Activated CD8-positive, alpha-beta T cell treated with anti-CD3 and anti-CD28 coated beads for 36 hours (primary cell): ENCODE data around the gene DENND6B. TPM values are rescaled to one million over a fixed set of nuclear protein-coding genes. Genes with fewer than 3 reads are reported as not detected.

Experiments used
- ATAC-seq: fragments of 200-7000 bp; cut with Tn5 transposase; one replicate; pipeline ENCODE4 v1.10.0; 2021; ENCODE audit warnings: mild to moderate bottlenecking, moderate library complexity
- CTCF ChIA-PET: fragments of 350-600 bp; sonication (Branson Sonifier 250); formaldehyde crosslinking; loops from one replicate; lab custom pipeline; 2021; ENCODE audit warnings: antibody characterized with exemption; lab: Charles Lee
- POLR2A ChIA-PET: fragments of 350-600 bp; sonication (Branson Sonifier 250); formaldehyde crosslinking; loops from one replicate; lab custom pipeline; 2021; ENCODE audit warnings: antibody characterized with exemption; lab: Charles Lee
- DNase-seq: peaks from one replicate; pipeline ENCODE4 v3.0.0-alpha.2; 2020
- H3K27ac Mint-ChIP-seq: one replicate; pipeline ENCODE4 v1.8.0; 2021; ENCODE audit warnings: mild to moderate bottlenecking, mixed read lengths
- H3K27me3 Mint-ChIP-seq: one replicate; pipeline ENCODE4 v1.8.0; 2021; ENCODE audit warnings: mixed read lengths
- H3K36me3 Mint-ChIP-seq: one replicate; pipeline ENCODE4 v1.8.0; 2021; ENCODE audit warnings: low read depth, mixed read lengths
- H3K4me1 Mint-ChIP-seq: one replicate; pipeline ENCODE4 v1.8.0; 2021; ENCODE audit warnings: low read depth, mixed read lengths
- H3K4me3 Mint-ChIP-seq: one replicate; pipeline ENCODE4 v1.8.0; 2021; ENCODE audit warnings: mild to moderate bottlenecking, moderate library complexity, mixed read lengths
- H3K9me3 Mint-ChIP-seq: one replicate; pipeline ENCODE4 v1.8.0; 2021; ENCODE audit warnings: mixed read lengths
- intact Hi-C: fragments of 100-400 bp; cut with micrococcal nuclease; formaldehyde crosslinking; loops from one replicate; pipeline ENCODE4 v1.10.0; 2022
- total RNA-seq, 2 experiments: library from RNA; stranded (reverse); gene quantifications; one replicate each; pipeline ENCODE4 v1.2.3, GENCODE V29; 2021
- TF ChIP-seq, protein P1 (sequence below): fragments of 200-600 bp; IDR thresholded peaks from one replicate; pipeline ENCODE4 v1.8.0; 2022; ENCODE audit warnings: antibody characterized with exemption, mild to moderate bottlenecking

Gene DENND6B
- total RNA-seq, 2 experiments from 2014 or later, result 4.6 to 5.3 TPM

DNA sequence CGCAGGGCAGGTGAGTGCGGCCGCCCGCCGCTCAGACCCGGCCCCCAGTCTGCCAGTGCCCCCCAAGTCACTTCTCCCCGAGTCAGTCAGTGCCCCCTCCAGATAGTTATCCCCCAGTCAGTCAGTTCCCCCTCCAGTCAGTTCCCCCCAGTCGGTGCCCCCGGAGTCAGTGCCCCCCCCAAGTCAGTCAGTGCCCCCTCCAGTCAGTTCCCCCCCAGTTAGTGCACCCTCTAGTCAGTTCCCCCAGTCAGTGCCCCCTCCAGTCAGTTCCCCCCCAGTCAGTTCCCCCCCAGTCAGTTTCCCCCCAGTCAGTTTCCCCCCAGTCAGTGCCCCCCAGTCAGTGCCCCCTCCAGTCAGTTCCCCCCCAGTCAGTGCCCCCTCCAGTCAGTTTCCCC is 16.7 kb upstream of the DENND6B start:
- intact Hi-C loops, result loop anchor here (5.0 kb wide), 2 partner anchors 71 to 91 kb away; partner anchors contain the start of genes HDAC10 and MAPK11
- Mint-ChIP-seq H3K4me1 (peaks cover 13% of the 10 kb centered on the region), H3K27ac (no peak overlapping the region), H3K36me3 (no peaks in the 10 kb centered on the region), H3K27me3 (no peaks in the 10 kb centered on the region), H3K4me3 (peak overlapping the region; percentile 50), H3K9me3 (no peaks in the 10 kb centered on the region)
- ChIA-PET POLR2A (no interaction called here), CTCF (interaction anchor here (0.6 kb wide), 1 partner anchor 232 kb away, joined by 3 read pairs; no protein-coding TSS in a partner anchor)
- TF ChIP-seq, protein P1, sequence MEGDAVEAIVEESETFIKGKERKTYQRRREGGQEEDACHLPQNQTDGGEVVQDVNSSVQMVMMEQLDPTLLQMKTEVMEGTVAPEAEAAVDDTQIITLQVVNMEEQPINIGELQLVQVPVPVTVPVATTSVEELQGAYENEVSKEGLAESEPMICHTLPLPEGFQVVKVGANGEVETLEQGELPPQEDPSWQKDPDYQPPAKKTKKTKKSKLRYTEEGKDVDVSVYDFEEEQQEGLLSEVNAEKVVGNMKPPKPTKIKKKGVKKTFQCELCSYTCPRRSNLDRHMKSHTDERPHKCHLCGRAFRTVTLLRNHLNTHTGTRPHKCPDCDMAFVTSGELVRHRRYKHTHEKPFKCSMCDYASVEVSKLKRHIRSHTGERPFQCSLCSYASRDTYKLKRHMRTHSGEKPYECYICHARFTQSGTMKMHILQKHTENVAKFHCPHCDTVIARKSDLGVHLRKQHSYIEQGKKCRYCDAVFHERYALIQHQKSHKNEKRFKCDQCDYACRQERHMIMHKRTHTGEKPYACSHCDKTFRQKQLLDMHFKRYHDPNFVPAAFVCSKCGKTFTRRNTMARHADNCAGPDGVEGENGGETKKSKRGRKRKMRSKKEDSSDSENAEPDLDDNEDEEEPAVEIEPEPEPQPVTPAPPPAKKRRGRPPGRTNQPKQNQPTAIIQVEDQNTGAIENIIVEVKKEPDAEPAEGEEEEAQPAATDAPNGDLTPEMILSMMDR, result no peak
- ATAC-seq, result no peak
- DNase-seq, result peak; percentile 27

DNA sequence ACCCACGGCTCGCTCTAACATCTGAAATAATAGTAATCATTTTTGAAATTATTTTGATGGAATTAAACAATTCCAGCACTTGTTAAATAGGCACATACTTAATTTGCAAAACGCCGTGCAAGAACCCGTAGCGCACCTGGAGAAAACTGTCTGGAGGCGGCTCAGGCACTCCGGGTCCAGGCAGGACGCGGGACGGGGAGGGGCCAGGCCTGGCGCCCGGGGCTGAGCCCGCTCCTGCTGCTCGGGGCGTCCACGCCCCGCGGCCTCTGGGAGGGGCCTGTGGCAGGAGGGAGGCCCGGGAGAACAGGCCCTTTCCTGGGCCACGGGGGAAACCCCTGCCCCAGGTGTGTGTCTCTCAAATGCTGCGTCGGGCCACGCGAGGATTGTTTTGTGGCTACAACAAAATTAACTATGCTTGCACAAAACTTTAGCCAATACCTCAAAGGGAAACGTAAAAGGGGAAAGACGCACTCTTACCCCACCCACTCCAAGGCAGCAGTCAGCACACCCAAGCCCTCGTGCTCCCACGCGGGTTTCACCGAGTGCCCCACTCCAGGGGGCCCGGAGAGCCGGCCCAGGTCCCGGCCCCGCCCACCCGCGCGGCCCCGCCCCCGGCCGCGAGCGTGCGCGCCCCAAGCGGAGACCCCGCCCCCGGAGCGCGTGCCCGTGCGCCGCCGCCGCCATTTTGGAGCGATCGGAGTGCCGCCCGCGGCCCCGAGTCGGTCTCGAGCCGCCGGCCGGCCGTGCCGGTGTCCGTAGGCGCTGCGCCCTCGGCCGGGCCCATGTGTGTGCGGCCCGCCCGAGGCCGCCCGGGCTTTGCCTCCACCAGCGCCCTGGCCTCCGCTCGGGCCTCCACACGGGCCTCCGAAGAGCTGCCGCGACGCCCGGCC is 16.1 kb upstream of the DENND6B start, which contains the start of gene PPP6R2:
Gene PPP6R2 (plus strand): TSS at position 677 of the 890 bp plus-strand sequence. CDS start 50,582 bp downstream, outside the sequence.
- intact Hi-C loops, result loop anchor here (5.0 kb wide), 2 partner anchors 71 to 91 kb away; partner anchors contain the start of genes HDAC10 and MAPK11
- Mint-ChIP-seq H3K36me3 (no peaks in the 10 kb centered on the region), H3K4me1 (peaks cover 13% of the 10 kb centered on the region), H3K27ac (peak within 1 kb of the TSS; percentile 86), H3K9me3 (no peaks in the 10 kb centered on the region), H3K27me3 (no peaks in the 10 kb centered on the region), H3K4me3 (peak within 1 kb of the TSS; percentile 75)
- TF ChIP-seq, protein P1, result peak; percentile 46
- ChIA-PET CTCF (interaction anchor here (0.6 to 2.7 kb wide), 18 partner anchors 8 to 232 kb away, joined by 3 to 37 read pairs (median 7); partner anchors contain the start of genes DENND6B, HDAC10 and SCO2), POLR2A (interaction anchor here (1.0 to 2.1 kb wide), 6 partner anchors 15 to 231 kb away, joined by 3 to 7 read pairs (median 4); partner anchors contain the start of genes HDAC10 and TUBGCP6)
- ATAC-seq, result peak; percentile 81
- DNase-seq, result peak; percentile 88

DNA sequence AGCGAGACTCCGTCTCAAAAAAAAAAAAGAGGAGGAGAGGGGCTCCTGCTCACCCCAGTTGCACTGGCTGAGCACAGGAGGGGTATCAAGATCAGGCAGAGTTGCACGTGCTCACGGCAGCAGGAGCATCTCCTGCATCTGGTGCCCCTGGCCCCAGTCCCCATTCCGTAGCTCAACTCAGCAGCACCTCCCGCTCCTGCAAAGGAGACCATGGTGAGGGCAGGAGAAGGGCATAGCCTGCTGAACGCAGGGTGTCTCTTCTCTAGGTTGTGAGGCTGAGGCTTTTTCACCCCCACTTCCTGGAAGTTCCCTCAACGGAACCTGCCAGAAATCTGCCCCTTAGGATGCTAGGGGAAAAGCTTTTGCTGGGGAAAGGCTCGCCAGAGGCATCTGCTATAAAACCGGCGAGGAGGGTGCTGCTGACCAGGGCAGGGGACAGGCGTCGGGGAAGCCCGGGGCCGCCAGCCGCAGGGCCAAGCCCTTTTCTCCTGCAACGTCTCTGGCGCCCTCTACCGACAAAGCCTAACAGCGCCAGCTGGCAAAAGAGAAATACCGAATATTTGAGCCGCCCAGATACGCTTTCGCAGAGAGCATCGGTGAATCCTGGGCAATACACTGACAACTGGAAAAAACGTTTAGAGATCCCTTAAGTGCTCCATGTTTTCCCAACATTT is 15.3 kb upstream of the DENND6B start:
- Mint-ChIP-seq H3K27me3 (no peaks in the 10 kb centered on the region), H3K9me3 (no peaks in the 10 kb centered on the region), H3K4me3 (peak overlapping the region; percentile 75), H3K4me1 (peaks cover 13% of the 10 kb centered on the region), H3K27ac (peak overlapping the region; percentile 86), H3K36me3 (no peaks in the 10 kb centered on the region)
- TF ChIP-seq, protein P1, result peak; percentile 96
- ATAC-seq (peak; percentile 58), DNase-seq (peak; percentile 94)
- CTCF ChIA-PET, result interaction anchor here (0.7 to 2.7 kb wide), 25 partner anchors 8 to 183 kb away, joined by 3 to 37 read pairs (median 5); partner anchors contain the start of genes DENND6B, HDAC10 and SCO2
- intact Hi-C loops, result loop anchor here (5.0 kb wide), 2 partner anchors 70 to 90 kb away; partner anchors contain the start of genes HDAC10 and MAPK11
- POLR2A ChIA-PET, result interaction anchor here (1.0 to 2.1 kb wide), 8 partner anchors 14 to 230 kb away, joined by 3 to 7 read pairs (median 4); partner anchors contain the start of genes HDAC10 and TUBGCP6

DNA sequence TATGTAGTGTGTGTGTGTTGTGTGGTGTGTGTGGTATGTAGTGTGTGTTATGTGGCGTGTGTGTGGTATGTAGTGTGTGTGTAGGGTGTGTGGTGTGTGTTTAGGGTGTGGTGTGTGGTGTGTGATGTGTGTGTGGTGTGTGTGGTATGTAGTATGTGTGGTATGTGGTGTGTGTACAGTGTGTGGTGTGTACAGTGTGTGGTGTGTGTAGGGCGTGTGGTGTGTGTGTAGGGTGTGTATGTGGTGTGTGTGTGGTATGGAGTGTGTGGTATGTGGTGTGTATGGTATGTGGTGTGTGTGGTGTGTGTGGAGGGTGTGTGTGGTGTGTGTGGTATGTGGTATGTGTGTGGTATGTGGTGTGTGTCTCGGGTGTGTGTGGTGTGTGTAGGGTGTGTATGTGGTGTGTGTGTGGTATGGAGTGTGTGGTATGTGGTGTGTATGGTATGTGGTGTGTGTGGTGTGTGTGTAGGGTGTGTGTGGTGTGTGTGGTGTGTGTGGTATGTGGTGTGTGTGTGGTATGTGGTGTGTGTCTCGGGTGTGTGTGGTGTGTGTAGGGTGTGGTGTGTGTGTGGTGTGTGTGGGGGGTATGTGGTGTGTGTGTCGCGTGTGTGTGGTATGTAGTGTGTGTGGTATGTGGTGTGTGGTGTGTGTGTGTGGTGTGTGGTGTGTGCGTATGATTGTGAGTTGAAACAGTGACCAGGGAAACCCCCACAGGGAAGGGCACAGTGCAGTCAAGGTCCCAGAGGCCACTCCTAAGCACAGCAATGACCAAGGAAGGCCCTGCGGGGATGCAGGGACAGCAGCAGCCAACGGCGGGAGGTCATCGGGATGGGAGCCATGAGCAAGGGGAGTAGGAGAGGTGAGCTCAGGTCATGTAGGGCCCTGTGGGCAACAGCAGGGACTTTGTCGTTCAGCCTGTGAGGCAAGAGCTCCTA is 13.4 kb upstream of the DENND6B start:
- ATAC-seq (no peak), DNase-seq (peak; percentile 33)
- Mint-ChIP-seq H3K4me3 (no peak overlapping the region), H3K27ac (no peak overlapping the region), H3K4me1 (peaks cover 13% of the 10 kb centered on the region), H3K36me3 (no peaks in the 10 kb centered on the region), H3K27me3 (no peaks in the 10 kb centered on the region), H3K9me3 (no peaks in the 10 kb centered on the region)
- CTCF ChIA-PET, result interaction anchor here (1.5 to 2.7 kb wide), 8 partner anchors 13 to 185 kb away, joined by 3 to 37 read pairs (median 17); partner anchors contain the start of genes DENND6B, HDAC10 and SCO2
- POLR2A ChIA-PET, result interaction anchor here (0.6 to 2.1 kb wide), 3 partner anchors 21 to 184 kb away, joined by 3 to 6 read pairs (median 3); no protein-coding TSS in a partner anchor
- intact Hi-C loops, result loop anchor here (5.0 kb wide), 2 partner anchors 68 to 88 kb away; partner anchors contain the start of genes HDAC10 and MAPK11
- TF ChIP-seq, protein P1, result no peak
